ENCODE measurements around the gene MCF2L. TPM values are rescaled to one million over a fixed set of nuclear protein-coding genes. Genes with fewer than 3 reads are reported as not detected.

Gene MCF2L
- total RNA-seq, 2 experiments from 2014 or later = 2.8 to 16.4 TPM

- Histone ChIP-seq H3K9me3 (ENCODE audit: low read length) (no peaks in the 10 kb centered on the region), H3K4me2 (ENCODE audit: low read length) (no peak overlapping the region), H3K4me3 (ENCODE audit: low read depth, low read length, poor library complexity, severe bottlenecking) (no peak overlapping the region), H3K79me2 (ENCODE audit: insufficient read depth, low read depth, low read length) (no peaks in the 10 kb centered on the region), H3K4me1 (ENCODE audit: insufficient read depth, low read length, poor library complexity, severe bottlenecking) (no peaks in the 10 kb centered on the region), H3K36me3 (ENCODE audit: insufficient read depth, low read length) (no peaks in the 10 kb centered on the region), H4K20me1 (ENCODE audit: insufficient read depth, low read length) (no peaks in the 10 kb centered on the region), H3K27ac (ENCODE audit: low read depth, low read length, poor library complexity, severe bottlenecking) (no peak overlapping the region), H2AFZ (ENCODE audit: low read length) (no peak overlapping the region), H3K9me2 (ENCODE audit: insufficient read depth, low read length) (no peaks in the 10 kb centered on the region)
- intact Hi-C loops (cut with micrococcal nuclease; ENCODE audit: unreplicated experiment) = no loop called here
- no TSS peak for BruUV-seq (replicated peaks)
- POLR2A ChIA-PET = no interaction called here
- TF ChIP-seq CTCF (conservative IDR thresholded peaks at IDR 0.05; ENCODE audit: low read length) (no peak), EZH2phosphoT487 (IDR thresholded peaks at IDR 0.05; ENCODE audit: borderline replicate concordance, low read depth, low read length) (no peak)
- DNase-seq (ENCODE audit: low spot score) = no peak
- CTCF ChIA-PET (ENCODE audit: unreplicated experiment) = no interaction called here
Observed at GRCh38 chr13:112977091-112977490, 8.1 kb downstream of the MCF2L start.

GRCh38 chr13:112977525-112977924, 8.5 kb downstream of the MCF2L start:
- Histone ChIP-seq H3K4me1 (ENCODE audit: insufficient read depth, low read length, poor library complexity, severe bottlenecking) (no peaks in the 10 kb centered on the region), H3K4me2 (ENCODE audit: low read length) (no peak overlapping the region), H3K4me3 (ENCODE audit: low read depth, low read length, poor library complexity, severe bottlenecking) (no peak overlapping the region), H3K79me2 (ENCODE audit: insufficient read depth, low read depth, low read length) (no peaks in the 10 kb centered on the region), H3K36me3 (ENCODE audit: insufficient read depth, low read length) (no peaks in the 10 kb centered on the region), H4K20me1 (ENCODE audit: insufficient read depth, low read length) (no peaks in the 10 kb centered on the region), H3K9me2 (ENCODE audit: insufficient read depth, low read length) (no peaks in the 10 kb centered on the region), H3K27ac (ENCODE audit: low read depth, low read length, poor library complexity, severe bottlenecking) (no peak overlapping the region), H2AFZ (ENCODE audit: low read length) (no peak overlapping the region), H3K9me3 (ENCODE audit: low read length) (no peaks in the 10 kb centered on the region)
- intact Hi-C loops (cut with micrococcal nuclease; ENCODE audit: unreplicated experiment) = no loop called here
- no peak for TF ChIP-seq EZH2phosphoT487 (IDR thresholded peaks at IDR 0.05; ENCODE audit: borderline replicate concordance, low read depth, low read length)
- TF ChIP-seq CTCF (conservative IDR thresholded peaks at IDR 0.05; ENCODE audit: low read length) = no peak
- BruUV-seq (replicated peaks) = no TSS peak
- ChIA-PET POLR2A (no interaction called here), CTCF (ENCODE audit: unreplicated experiment) (no interaction called here)
- no peak for DNase-seq (ENCODE audit: low spot score)

GRCh38 chr13:112978561-112979405, 9.8 kb downstream of the MCF2L start:
- Histone ChIP-seq H3K4me3 (ENCODE audit: low read depth, low read length, poor library complexity, severe bottlenecking) (no peak overlapping the region), H3K79me2 (ENCODE audit: insufficient read depth, low read depth, low read length) (no peaks in the 10 kb centered on the region), H3K36me3 (ENCODE audit: insufficient read depth, low read length) (no peaks in the 10 kb centered on the region), H2AFZ (ENCODE audit: low read length) (no peak overlapping the region), H4K20me1 (ENCODE audit: insufficient read depth, low read length) (no peaks in the 10 kb centered on the region), H3K4me2 (ENCODE audit: low read length) (no peak overlapping the region), H3K4me1 (ENCODE audit: insufficient read depth, low read length, poor library complexity, severe bottlenecking) (no peaks in the 10 kb centered on the region), H3K9me3 (ENCODE audit: low read length) (no peaks in the 10 kb centered on the region), H3K9me2 (ENCODE audit: insufficient read depth, low read length) (no peaks in the 10 kb centered on the region), H3K27ac (ENCODE audit: low read depth, low read length, poor library complexity, severe bottlenecking) (no peak overlapping the region)
- intact Hi-C loops (cut with micrococcal nuclease; ENCODE audit: unreplicated experiment) = no loop called here
- BruUV-seq (replicated peaks) = no TSS peak
- DNase-seq (ENCODE audit: low spot score) = no peak
- TF ChIP-seq EZH2phosphoT487 (IDR thresholded peaks at IDR 0.05; ENCODE audit: borderline replicate concordance, low read depth, low read length) = no peak
- TF ChIP-seq CTCF (conservative IDR thresholded peaks at IDR 0.05; ENCODE audit: low read length) = no peak
- ChIA-PET POLR2A (no interaction called here), CTCF (ENCODE audit: unreplicated experiment) (no interaction called here)

Data from OCI-LY7 (cell line).